Astrocyte of the spinal cord (primary cell): ENCODE data around the gene SSBP3.

Experiments used
- DNase-seq: peaks from one replicate; pipeline ENCODE4 v3.0.0; 2011; ENCODE audit warnings: low read depth, low spot score
- H3K4me3 ChIP-seq: 2 replicates; pipeline ENCODE4 v1.5.1; 2011; ENCODE audit warnings: low read depth, mild to moderate bottlenecking, low read length, moderate library complexity
- CTCF ChIP-seq: IDR thresholded peaks from 2 replicates; pipeline ENCODE4 v1.5.1; 2012; ENCODE audit warnings: low read depth, mild to moderate bottlenecking, low read length, inconsistent platforms
- in situ Hi-C: cut with HindIII; loops from 2 replicates; pipeline ENCODE4 v1.10.0; 2017; ENCODE audit warnings: low sequenced_read_pairs

Gene SSBP3

DNA sequence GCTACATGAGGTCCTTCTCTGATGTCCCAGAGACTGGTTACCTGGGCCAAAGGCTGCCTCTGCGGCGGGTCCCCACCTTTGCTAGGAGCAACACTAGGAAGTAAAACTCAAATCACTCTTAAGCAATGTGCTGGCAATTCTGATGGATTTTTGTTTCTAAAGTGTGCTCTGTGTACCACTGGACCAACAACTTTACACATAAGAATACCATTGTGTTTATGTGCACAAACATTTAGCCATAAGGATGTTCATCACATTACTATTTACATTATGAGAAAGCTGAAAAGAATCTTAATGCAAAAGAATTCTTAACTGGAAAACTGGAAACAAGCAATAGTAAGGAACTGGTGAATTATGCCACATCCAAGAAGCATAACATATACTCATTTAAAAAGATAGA is 38.6 kb downstream of the SSBP3 start:
- no peak for TF ChIP-seq CTCF
- H3K4me3 ChIP-seq = no peak overlapping the region
- in situ Hi-C loops = no loop called here
- no peak for DNase-seq

GRCh38 chr1:54365847-54366246 is 40.3 kb downstream of the SSBP3 start:
- no peak overlapping the region for H3K4me3 ChIP-seq
- TF ChIP-seq CTCF = no peak
- in situ Hi-C loops = no loop called here
- DNase-seq = no peak

DNA sequence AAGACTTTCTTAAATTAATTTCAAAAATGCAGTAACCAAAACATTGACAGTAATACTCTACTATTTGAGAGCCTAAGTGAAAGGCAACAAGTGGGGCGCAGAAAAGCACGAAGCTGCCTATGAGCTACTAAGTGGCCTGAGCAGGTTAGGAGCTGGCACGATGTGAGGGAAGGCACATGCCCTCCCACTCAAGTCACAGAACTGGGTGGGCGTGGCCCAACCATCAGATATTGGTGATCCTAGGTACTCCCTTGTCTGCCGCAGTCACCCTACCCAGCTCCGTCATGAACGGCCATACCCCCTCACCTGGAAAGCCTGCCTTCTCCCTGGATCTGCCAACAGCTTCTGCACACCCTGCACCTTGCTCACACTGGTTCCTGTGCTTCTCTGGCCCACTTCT is 40.8 kb downstream of the SSBP3 start:
- TF ChIP-seq CTCF = no peak
- no peak overlapping the region for H3K4me3 ChIP-seq
- DNase-seq = no peak
- in situ Hi-C loops = no loop called here

GRCh38 chr1:54364995-54365394 is 41.2 kb downstream of the SSBP3 start:
- TF ChIP-seq CTCF = no peak
- DNase-seq = no peak
- in situ Hi-C loops = no loop called here
- no peak overlapping the region for H3K4me3 ChIP-seq

DNA sequence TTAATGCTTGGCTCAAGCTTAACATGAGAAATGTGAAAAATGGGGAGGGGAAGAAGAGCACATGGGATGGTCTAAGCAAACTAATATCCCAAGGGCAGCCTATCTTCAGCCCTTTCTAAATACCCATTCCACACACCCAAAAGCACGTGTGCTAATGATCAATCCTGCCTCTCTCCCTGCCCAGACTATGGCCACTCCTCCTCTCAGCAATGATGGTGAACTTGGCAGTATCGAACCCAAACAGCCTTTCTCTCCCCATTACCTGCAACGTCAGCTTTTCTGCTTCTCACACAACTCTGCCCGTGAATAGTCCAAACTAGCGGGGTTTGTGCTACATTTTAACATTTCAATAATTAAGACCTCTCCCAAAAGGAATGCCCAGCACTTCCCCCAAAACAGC is 41.6 kb downstream of the SSBP3 start:
- no peak for DNase-seq
- in situ Hi-C loops = no loop called here
- no peak overlapping the region for H3K4me3 ChIP-seq
- TF ChIP-seq CTCF = no peak

GRCh38 chr1:54363925-54364324 is 42.3 kb downstream of the SSBP3 start:
- H3K4me3 ChIP-seq = no peak overlapping the region
- TF ChIP-seq CTCF = no peak
- no peak for DNase-seq
- in situ Hi-C loops = no loop called here

GRCh38 chr1:54362881-54363340 is 43.3 kb downstream of the SSBP3 start:
- peak; percentile 8 for DNase-seq
- H3K4me3 ChIP-seq = no peak overlapping the region
- TF ChIP-seq CTCF = no peak
- in situ Hi-C loops = no loop called here
